ENCODE measurements around the gene JMJD8. TPM values are rescaled to one million over a fixed set of nuclear protein-coding genes. Genes with fewer than 3 reads are reported as not detected.

The JMJD8 gene
- total RNA-seq, 1 donor from 2014 or later, result 41.2 TPM

GRCh38 chr16:678858-679813 is 5.0 kb downstream of the JMJD8 start:
- intact Hi-C loops (cut with micrococcal nuclease), result loop anchor here (1.0 kb wide), 4 partner anchors 11 to 43 kb away; partner anchors contain the start of genes METTL26, RHOT2 and WDR90

GRCh38 chr16:678209-678857 is 5.8 kb downstream of the JMJD8 start:
- intact Hi-C loops (cut with micrococcal nuclease), result no loop called here

- intact Hi-C loops (cut with micrococcal nuclease), result no loop called here
Measured at GRCh38 chr16:677316-678190, 6.6 kb downstream of the JMJD8 start.

- intact Hi-C loops (cut with micrococcal nuclease), result no loop called here
Measured at GRCh38 chr16:676913-677312, 7.2 kb downstream of the JMJD8 start.

- intact Hi-C loops (cut with micrococcal nuclease), result no loop called here
Measured at GRCh38 chr16:676565-676902, 7.6 kb downstream of the JMJD8 start.

GRCh38 chr16:675884-676564 is 8.1 kb downstream of the JMJD8 start:
- intact Hi-C loops (cut with micrococcal nuclease), result no loop called here

GRCh38 chr16:674968-675883 is 8.9 kb downstream of the JMJD8 start, which contains the start of gene RHBDL1:
Gene RHBDL1, plus strand, starts transcription at chr16:675671. Its CDS starts 120 bp downstream, at chr16:675791.
- intact Hi-C loops (cut with micrococcal nuclease), result no loop called here

- intact Hi-C loops (cut with micrococcal nuclease), result no loop called here
Measured at GRCh38 chr16:674214-674881, 9.8 kb downstream of the JMJD8 start.

GRCh38 chr16:673399-673991 is 10.6 kb downstream of the JMJD8 start:
- intact Hi-C loops (cut with micrococcal nuclease), result no loop called here

- intact Hi-C loops (cut with micrococcal nuclease), result no loop called here
Measured at GRCh38 chr16:672851-673250, 11.3 kb downstream of the JMJD8 start.

GRCh38 chr16:672371-672770 is 11.8 kb downstream of the JMJD8 start:
- intact Hi-C loops (cut with micrococcal nuclease), result no loop called here

- intact Hi-C loops (cut with micrococcal nuclease), result no loop called here
Measured at GRCh38 chr16:671353-672131, 12.6 kb downstream of the JMJD8 start.

GRCh38 chr16:670485-671352 is 13.4 kb downstream of the JMJD8 start:
- intact Hi-C loops (cut with micrococcal nuclease), result no loop called here

- intact Hi-C loops (cut with micrococcal nuclease), result loop anchor here (5.0 to 10.0 kb wide), 2 partner anchors 142 to 285 kb away; partner anchors contain the start of genes CAPN15 and PGAP6
Measured at GRCh38 chr16:669666-670065, 14.5 kb downstream of the JMJD8 start.

GRCh38 chr16:668519-669171 is 15.5 kb downstream of the JMJD8 start:
- intact Hi-C loops (cut with micrococcal nuclease), result loop anchor here (1.0 to 10.0 kb wide), 6 partner anchors 11 to 284 kb away; partner anchors contain the start of genes CAPN15, JMJD8, PGAP6 and WDR90
